Activated T-cell treated with anti-CD3 and anti-CD28 coated beads, Interleukin-2, amount 50 U/mL, for 72 hours (primary cell): Measurements from ENCODE around the gene TEN1. TPM values are rescaled to one million over a fixed set of nuclear protein-coding genes. Genes with fewer than 3 reads are reported as not detected.

Source experiments
- ATAC-seq, 2 donors: fragments of 150-1000 bp; cut with Tn5 transposase; replicated peaks in 1 of 2; 2 replicates each; pipeline ENCODE4 v1.10.0; 2021; ENCODE audit warnings: moderate library complexity in 2 of 2, mild to moderate bottlenecking in 1 of 2
- DNase-seq, 2 donors: peaks; one replicate each; pipeline ENCODE4 v3.0.0; 2021 to 2022; ENCODE audit warnings: mixed read lengths in 1 of 2
- H3K27ac Mint-ChIP-seq: one replicate; pipeline ENCODE4 v1.8.0; 2022; ENCODE audit warnings: mild to moderate bottlenecking, moderate library complexity, mixed read lengths
- H3K27me3 Mint-ChIP-seq: one replicate; pipeline ENCODE4 v1.8.0; 2022; ENCODE audit warnings: low read depth, mixed read lengths
- H3K36me3 Mint-ChIP-seq, 2 donors: one replicate each; pipeline ENCODE4 v1.8.0; 2022; ENCODE audit warnings: mixed read lengths in 2 of 2, mild to moderate bottlenecking in 1 of 2; ENCODE audit not compliant: insufficient read depth in 2 of 2
- H3K4me1 Mint-ChIP-seq: one replicate; pipeline ENCODE4 v1.8.0; 2022; ENCODE audit warnings: low read depth, mixed read lengths
- H3K4me3 Mint-ChIP-seq, 2 donors: one replicate each; pipeline ENCODE4 v1.8.0; 2022; ENCODE audit warnings: mild to moderate bottlenecking in 2 of 2, mixed read lengths in 2 of 2, moderate library complexity in 2 of 2
- H3K9me3 Mint-ChIP-seq, 2 donors: one replicate each; pipeline ENCODE4 v1.8.0; 2022; ENCODE audit warnings: mixed read lengths in 2 of 2
- total RNA-seq, 2 donors: library from RNA; stranded (reverse); gene quantifications; one replicate each; pipeline ENCODE4 v1.2.3, GENCODE V29; 2022

TEN1 gene
- total RNA-seq, 2 donors from 2014 or later, result 18.2 to 21.8 TPM

DNA sequence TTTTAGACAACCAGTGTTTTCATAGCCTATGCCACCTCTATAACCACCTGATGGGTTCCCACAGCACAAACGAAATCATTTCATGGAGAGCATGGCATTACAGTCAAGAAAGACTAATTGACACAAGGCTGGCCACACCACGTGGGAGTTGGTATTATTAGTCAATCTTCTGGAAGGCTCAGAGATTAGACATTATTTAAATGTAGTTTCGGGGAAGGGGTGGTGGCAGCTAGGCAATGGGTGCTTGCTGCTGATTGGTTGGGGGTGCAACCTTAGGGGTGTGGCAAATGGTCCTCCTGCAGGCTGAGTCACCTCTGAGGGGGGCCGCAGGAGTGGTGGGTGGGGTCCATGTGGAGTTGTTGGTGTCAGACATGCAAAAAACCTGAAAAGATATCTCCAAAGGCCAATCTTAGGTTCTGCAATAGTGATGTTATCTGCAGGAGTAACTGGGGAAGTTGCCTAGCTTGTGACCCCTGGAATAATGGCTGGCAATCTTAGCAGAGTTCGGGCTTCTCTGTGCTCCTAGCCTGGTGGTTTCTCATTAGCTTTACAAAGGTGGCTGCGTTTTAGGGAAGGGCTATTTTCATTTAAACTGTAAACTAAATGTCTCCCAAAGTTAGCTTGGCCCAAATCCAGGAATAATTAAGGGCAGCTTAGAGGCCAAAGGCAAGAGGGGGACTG lies 4.6 kb downstream of the TEN1 start:
- Mint-ChIP-seq H3K4me3 (no peak overlapping the region), H3K9me3 (no peaks in the 10 kb centered on the region), H3K36me3 (peaks cover 3% of the 10 kb centered on the region in 2 donors), H3K27me3 (no peaks in the 10 kb centered on the region), H3K27ac (no peak overlapping the region), H3K4me1 (peaks cover 20% of the 10 kb centered on the region)
- ATAC-seq (no peak), DNase-seq (no peak)

DNA sequence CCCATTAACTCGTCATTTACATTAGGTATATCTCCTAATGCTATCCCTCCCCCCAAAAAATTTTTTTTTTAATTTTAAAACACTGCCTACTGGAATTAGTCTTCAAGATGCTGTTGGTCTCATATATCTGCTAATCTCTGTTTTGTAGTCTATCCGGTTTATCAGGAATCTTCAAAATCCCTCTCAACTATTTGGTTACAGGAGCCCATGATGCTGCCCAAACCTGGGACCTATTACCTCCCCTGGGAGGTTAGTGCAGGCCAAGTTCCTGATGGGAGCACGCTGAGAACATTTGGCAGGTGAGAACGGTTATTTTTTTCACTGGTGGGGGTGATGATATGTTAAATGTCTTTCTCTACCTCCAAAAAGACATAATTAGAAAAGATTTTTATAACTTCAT lies 6.9 kb downstream of the TEN1 start:
- peaks cover 0 to 1% of the 10 kb centered on the region in 2 donors for H3K36me3 Mint-ChIP-seq
- H3K9me3 Mint-ChIP-seq, result no peaks in the 10 kb centered on the region
- DNase-seq (no peak), ATAC-seq (no peak)
- H3K4me1 Mint-ChIP-seq, result peaks cover 3% of the 10 kb centered on the region
- no peak overlapping the region for H3K27ac Mint-ChIP-seq
- no peaks in the 10 kb centered on the region for H3K27me3 Mint-ChIP-seq
- H3K4me3 Mint-ChIP-seq, result no peak overlapping the region

DNA sequence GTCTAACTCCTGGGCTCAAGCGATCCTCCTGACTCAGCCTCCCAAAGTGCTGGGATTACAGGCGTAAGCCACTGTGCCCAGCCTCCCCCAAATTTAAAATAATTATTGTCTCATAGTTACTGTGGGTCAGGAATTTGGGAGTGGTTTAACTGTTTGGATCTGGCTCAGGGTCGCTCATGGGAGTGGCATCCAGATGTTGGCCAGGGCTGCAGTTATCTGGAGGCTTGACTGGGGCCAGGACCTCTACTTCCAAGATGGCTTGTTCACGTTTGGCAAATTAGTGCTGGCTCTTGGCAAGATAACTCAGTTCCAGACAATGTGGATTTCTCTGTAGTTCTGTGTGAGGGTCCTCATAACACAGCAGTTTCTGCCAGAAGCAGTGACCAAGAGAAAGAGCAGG lies 8.0 kb downstream of the TEN1 start:
- Mint-ChIP-seq H3K4me3 (no peak overlapping the region), H3K36me3 (peaks cover 0 to 1% of the 10 kb centered on the region in 2 donors), H3K27ac (no peak overlapping the region), H3K4me1 (no peaks in the 10 kb centered on the region), H3K27me3 (no peaks in the 10 kb centered on the region), H3K9me3 (no peaks in the 10 kb centered on the region)
- DNase-seq (no peak), ATAC-seq (no peak)

DNA sequence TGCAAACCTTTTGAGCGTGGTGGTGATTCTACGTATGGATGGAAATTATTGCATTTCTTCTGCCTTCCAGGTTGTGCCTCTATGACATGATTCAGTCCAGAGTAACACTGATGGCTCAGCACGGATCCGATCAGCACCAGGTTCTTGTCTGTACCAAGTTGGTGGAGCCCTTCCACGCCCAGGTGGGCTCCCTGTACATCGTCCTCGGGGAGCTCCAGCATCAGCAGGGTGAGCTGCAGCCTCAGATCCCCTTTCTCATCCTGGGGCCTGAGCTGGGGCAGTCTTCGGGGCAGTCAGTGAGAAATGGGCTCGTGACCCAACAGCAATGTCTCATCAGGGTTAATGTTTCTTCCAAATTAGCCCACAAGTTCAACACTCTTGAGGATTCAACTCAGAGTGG lies 12.4 kb downstream of the TEN1 start:
- ATAC-seq (no peak), DNase-seq (no peak)
- H3K27me3 Mint-ChIP-seq, result no peaks in the 10 kb centered on the region
- no peak overlapping the region for H3K27ac Mint-ChIP-seq
- H3K4me1 Mint-ChIP-seq, result peaks cover 7% of the 10 kb centered on the region
- H3K4me3 Mint-ChIP-seq, result no peak overlapping the region
- H3K9me3 Mint-ChIP-seq, result no peaks in the 10 kb centered on the region
- H3K36me3 Mint-ChIP-seq, result peaks cover 1% of the 10 kb centered on the region in 2 donors

DNA sequence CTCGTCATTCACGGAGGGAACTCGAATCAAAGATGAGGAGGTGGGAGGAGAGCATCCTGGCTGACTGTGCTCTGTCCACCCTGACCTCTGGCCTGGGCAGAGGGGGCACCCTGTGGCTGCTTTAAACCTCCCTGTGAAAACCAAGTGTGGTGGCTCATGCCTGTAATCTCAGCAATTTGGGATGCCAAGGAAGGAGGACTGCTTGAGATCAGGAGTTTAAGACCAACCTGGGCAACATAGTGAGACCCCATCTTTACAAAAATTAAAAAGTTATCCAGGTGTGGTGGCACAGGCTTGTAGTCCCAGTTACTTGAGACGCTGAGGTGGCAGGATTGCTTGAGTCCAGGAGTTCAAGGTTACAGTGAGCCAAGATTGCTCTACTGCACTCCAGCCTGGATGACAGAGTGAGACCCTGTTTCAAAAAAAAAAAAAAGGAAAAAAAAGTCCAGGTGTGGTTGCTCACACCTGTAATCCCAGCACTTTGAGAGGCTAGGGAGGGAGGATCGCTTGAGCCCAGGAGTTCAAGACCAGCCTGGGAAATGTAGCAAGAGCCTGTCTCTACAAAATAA lies 15.8 kb downstream of the TEN1 start:
- H3K27ac Mint-ChIP-seq, result no peak overlapping the region

DNA sequence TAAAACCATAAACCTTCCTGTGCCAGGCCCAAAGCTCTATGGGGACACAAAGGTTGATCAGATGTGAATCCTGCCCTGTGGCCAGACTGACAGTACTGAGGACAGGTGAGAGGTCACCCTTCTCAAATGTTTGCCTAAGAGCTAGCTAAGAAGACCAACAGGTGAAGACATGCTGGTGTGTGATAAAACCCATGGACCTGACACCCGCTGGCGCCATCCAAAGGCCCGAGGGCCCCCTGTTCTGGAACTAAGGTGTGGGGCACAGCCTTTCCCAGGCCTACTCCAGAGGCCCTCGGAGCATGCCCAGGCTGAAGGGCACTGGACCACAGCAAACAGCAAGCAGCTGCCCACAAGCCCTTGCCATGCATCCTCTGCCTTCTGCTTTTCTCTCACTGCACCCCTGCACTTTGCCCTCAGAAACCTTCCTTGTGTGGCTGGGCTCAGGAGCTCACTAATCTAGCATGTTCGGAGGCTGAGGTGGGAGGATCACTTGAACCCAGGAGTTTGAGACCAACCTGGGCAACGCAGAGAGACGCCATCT lies 16.4 kb downstream of the TEN1 start:
- ATAC-seq (no peak), DNase-seq (no peak)
- H3K36me3 Mint-ChIP-seq, result peaks cover 1% of the 10 kb centered on the region in 2 donors
- peaks cover 21% of the 10 kb centered on the region for H3K4me1 Mint-ChIP-seq
- H3K27ac Mint-ChIP-seq, result no peak overlapping the region
- no peak overlapping the region for H3K4me3 Mint-ChIP-seq
- H3K27me3 Mint-ChIP-seq, result no peaks in the 10 kb centered on the region
- no peaks in the 10 kb centered on the region for H3K9me3 Mint-ChIP-seq

More for the DNA sequence above, 15.8 kb downstream of the TEN1 start:
- DNase-seq (no peak), ATAC-seq (no peak)
- no peaks in the 10 kb centered on the region for H3K9me3 Mint-ChIP-seq
- peaks cover 1% of the 10 kb centered on the region in 2 donors for H3K36me3 Mint-ChIP-seq
- peaks cover 21% of the 10 kb centered on the region for H3K4me1 Mint-ChIP-seq
- H3K27me3 Mint-ChIP-seq, result no peaks in the 10 kb centered on the region
- H3K4me3 Mint-ChIP-seq, result no peak overlapping the region

DNA sequence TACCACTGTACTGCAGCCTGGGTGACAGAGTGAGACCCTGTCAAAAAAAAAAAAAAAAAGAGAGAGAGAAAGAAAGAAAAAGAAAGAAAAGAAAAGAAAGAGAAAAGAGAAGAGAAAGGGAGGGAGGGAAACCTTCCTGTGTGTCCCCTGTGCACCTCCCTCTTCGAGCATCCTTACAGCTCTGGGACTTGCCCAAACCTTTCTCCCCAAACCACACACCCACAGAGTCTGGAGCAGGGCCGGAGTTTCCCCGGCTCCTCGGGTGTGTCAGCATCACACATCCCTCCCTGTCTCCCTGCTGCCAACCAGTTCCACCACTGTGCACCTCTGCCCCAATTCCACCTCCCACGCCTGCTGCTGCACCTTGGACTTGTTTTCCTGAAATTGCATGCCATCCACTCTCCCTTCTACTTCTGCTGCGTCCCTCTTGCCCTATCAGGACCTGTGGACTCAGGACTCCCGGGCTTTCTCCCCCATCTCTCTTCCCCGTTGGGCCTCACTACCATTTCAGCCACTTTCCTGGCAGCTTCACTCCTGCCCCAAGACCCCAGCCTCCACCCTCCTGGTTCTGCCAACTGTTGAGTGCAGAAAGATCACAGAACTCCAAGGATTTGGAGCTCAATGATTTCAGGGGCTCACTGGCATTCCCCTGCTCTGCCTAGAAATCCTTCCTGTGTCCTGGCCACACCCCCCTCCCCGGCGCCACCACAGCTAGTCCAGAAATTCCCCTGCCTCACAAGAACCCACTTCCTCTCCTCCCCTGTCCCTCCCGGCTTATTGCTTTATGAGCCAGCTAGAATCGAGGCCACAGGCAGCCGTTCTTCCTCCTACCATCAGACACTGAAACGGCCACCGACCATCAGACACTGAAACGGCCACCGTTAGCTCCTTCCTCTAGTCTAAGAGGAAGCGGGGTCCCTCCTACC lies 17.9 kb downstream of the TEN1 start:
- H3K9me3 Mint-ChIP-seq, result no peaks in the 10 kb centered on the region
- no peaks in the 10 kb centered on the region for H3K27me3 Mint-ChIP-seq
- ATAC-seq (peak; percentile 66 to 74), DNase-seq (peak; percentile 48 to 51)
- H3K4me1 Mint-ChIP-seq, result peaks cover 21% of the 10 kb centered on the region
- H3K4me3 Mint-ChIP-seq, result peak overlapping the region; percentile 55 to 72
- H3K36me3 Mint-ChIP-seq, result peaks cover 0 to 1% of the 10 kb centered on the region in 2 donors
- H3K27ac Mint-ChIP-seq, result peak overlapping the region; percentile 89

DNA sequence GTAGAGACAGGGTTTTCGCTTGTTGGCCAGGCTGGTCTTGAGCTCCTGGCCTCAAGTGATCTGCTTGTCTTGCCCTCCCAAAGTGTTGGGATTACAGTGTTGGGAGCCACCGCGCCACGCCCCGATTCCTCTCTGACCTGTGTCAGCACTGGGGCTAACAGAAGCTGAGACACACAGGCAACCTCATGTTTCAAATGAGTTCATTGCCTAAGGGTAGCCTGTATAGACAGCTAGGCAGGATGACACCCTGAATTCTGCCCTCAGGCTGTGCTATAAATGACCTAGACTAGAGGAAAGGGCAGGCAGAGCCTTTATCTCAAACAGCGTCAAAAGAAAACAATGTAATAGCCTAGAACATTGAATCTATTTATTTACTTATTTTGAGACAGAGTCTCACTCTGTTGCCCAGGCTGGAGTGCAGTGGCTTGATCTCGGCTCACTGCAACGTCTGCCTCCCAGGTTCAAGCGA lies 19.3 kb downstream of the TEN1 start:
- Mint-ChIP-seq H3K27me3 (no peaks in the 10 kb centered on the region), H3K27ac (peak overlapping the region; percentile 62)
- DNase-seq, result no peak

DNA sequence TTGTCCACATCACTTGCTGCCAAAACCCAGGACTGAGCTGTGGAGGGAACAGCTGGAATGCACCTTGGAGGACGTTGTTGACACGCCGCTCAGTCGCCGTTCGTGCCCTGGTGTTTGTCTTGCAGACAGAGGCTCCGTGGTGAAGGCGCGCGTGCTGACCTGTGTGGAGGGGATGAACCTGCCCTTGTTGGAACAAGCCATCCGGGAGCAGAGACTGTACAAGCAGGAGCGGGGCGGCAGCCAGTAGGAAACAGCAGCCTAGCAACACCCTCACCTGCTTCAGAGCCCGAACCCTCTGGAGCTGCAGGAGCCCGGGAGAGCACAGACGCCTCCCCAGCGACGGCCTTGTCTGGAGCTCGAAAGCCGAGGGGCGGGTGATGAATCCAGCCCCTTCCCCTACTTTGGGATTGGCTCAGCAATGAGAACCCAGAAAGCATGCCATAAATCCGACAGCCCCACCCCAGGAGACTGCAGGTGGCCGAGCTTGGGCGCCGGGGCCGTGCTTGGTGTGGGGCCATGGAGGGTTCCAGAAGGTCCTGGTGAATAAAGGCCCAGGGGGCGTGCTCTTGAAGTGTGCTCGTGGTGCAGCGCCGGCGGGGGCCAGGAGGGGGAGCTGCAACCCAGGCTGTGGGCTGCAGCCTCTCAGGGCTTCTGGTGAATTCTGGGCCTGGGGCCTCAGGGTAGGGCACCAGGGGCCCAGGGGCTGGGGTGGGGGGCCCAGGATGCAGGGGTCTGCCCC lies 21.1 kb downstream of the TEN1 start:
- Mint-ChIP-seq H3K27ac (no peak overlapping the region), H3K4me1 (peaks cover 21% of the 10 kb centered on the region), H3K9me3 (no peaks in the 10 kb centered on the region), H3K36me3 (no peaks in the 10 kb centered on the region), H3K4me3 (no peak overlapping the region), H3K27me3 (no peaks in the 10 kb centered on the region)
- ATAC-seq (peak; percentile 70 to 75), DNase-seq (peak; percentile 70 to 80)

More for the DNA sequence above, 19.3 kb downstream of the TEN1 start:
- no peaks in the 10 kb centered on the region for H3K9me3 Mint-ChIP-seq
- H3K4me3 Mint-ChIP-seq, result peak overlapping the region in 1 of 2 donors; percentile 15
- peaks cover 21% of the 10 kb centered on the region for H3K4me1 Mint-ChIP-seq
- H3K36me3 Mint-ChIP-seq, result no peaks in the 10 kb centered on the region
- ATAC-seq, result no peak

DNA sequence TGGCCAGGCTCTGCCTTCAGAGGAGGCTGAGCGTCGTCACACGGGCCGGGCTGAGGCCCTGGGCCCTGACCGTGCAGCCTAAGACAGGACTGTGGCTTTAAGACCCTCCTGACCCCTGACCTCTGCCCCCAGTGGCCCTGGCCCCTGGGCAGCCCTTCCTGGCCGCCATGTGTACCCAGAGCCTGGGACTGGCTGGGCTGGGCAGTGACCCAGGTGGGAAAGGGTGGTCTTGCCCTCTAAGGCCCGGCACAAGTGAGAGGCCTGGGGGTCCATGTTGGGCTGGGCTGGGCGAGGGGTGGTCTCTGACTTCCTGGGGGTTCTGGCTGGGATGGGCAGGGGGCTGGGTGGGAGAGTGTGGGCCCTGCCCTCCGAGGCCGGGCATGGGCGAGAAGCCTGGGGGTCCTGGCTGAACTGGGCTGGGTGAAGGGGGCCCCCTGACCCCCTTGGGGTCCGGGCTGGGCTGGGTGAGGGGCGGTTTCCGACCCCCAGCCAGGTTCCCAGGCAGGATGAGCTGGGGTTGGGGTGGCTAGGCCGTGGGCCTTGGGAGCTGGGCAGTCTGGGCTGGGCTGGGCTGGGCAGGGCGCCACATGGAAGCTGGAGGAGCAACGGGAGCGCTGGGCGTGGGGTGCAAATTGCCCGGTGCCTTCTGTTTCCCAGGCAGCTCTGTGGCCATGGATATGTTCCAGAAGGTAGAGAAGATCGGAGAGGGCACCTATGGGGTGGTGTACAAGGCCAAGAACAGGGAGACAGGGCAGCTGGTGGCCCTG lies 21.9 kb downstream of the TEN1 start, which contains the start of gene CDK3:
Gene CDK3 (plus strand): TSS at position 101 of the 767 bp plus-strand sequence. CDS start 571 bp downstream, at position 672.
- no peak within 1 kb of the TSS for H3K27ac Mint-ChIP-seq

DNA sequence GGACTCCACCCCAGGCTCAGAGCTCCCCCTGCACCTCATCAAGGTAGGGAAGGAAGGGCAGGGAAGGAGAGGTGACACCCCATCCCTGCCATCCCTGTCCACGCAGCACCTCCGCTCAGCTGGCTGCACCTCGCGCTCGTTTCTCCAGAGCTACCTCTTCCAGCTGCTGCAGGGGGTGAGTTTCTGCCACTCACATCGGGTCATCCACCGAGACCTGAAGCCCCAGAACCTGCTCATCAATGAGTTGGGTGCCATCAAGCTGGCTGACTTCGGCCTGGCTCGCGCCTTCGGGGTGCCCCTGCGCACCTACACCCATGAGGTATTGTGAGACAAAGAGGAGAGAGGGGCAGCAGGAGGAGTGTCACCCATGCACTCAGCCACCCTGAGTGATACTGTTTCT lies 23.1 kb downstream of the TEN1 start:
- no peak overlapping the region for H3K27ac Mint-ChIP-seq
- no peak for DNase-seq
- no peaks in the 10 kb centered on the region for H3K36me3 Mint-ChIP-seq
- ATAC-seq, result no peak
- no peaks in the 10 kb centered on the region for H3K27me3 Mint-ChIP-seq
- no peak overlapping the region for H3K4me3 Mint-ChIP-seq
- H3K9me3 Mint-ChIP-seq, result no peaks in the 10 kb centered on the region
- peaks cover 7% of the 10 kb centered on the region for H3K4me1 Mint-ChIP-seq

More for the DNA sequence above, 21.9 kb downstream of the TEN1 start, which contains the start of gene CDK3:
- H3K4me1 Mint-ChIP-seq, result peaks cover 18% of the 10 kb centered on the region
- H3K9me3 Mint-ChIP-seq, result no peaks in the 10 kb centered on the region
- ATAC-seq (peak in 1 of 2 donors; percentile 5), DNase-seq (no peak)
- no peaks in the 10 kb centered on the region for H3K36me3 Mint-ChIP-seq
- no peaks in the 10 kb centered on the region for H3K27me3 Mint-ChIP-seq
- H3K4me3 Mint-ChIP-seq, result no peak within 1 kb of the TSS

DNA sequence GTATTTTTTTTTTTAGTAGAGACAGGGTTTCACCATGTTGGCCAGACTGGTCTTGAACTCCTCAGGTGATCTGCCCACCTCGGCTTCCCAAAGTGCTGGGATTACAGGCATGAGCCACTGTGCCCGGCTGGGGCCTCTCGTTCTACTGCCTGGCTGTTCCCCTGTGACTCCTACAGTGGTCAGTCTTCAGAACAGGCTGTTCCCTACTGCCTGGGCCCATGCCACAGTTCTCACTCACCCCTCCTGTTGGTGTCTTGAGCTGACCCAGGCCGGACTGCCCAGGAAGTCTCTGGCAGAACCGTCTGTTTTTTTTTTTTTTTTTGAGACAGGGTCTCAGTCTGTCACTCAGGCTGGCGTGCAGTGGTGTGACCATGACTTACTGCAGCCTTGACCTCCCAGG lies 24.9 kb downstream of the TEN1 start:
- H3K27ac Mint-ChIP-seq, result no peak overlapping the region

More for the DNA sequence above, 24.9 kb downstream of the TEN1 start:
- no peaks in the 10 kb centered on the region for H3K27me3 Mint-ChIP-seq
- no peaks in the 10 kb centered on the region for H3K9me3 Mint-ChIP-seq
- ATAC-seq (no peak), DNase-seq (no peak)
- H3K4me1 Mint-ChIP-seq, result no peaks in the 10 kb centered on the region
- H3K4me3 Mint-ChIP-seq, result no peak overlapping the region
- H3K36me3 Mint-ChIP-seq, result no peaks in the 10 kb centered on the region
